Skeletal muscle satellite cell (primary cell): ENCODE results near the gene CDC123.
"Not testable (repeated sequence)": the region's sequence is repeated elsewhere in the genome, so short reads cannot be mapped to it uniquely, and the experiment has no call there.

ENCODE experiments used
- H3K27me3 ChIP-seq: 2 replicates; pipeline ENCODE4 v1.7.0; 2013; ENCODE audit warnings: low read length; ENCODE audit not compliant: control insufficient read depth, insufficient read depth
- H3K36me3 ChIP-seq: 2 replicates; pipeline ENCODE4 v1.7.0; 2013; ENCODE audit warnings: mild to moderate bottlenecking, control low read depth, low read length; ENCODE audit not compliant: insufficient read depth
- H3K4me1 ChIP-seq: 2 replicates; pipeline ENCODE4 v1.7.0; 2013; ENCODE audit warnings: low read length; ENCODE audit not compliant: control insufficient read depth, insufficient read depth
- H3K4me2 ChIP-seq: 2 replicates; pipeline ENCODE4 v1.7.0; 2013; ENCODE audit warnings: mild to moderate bottlenecking, low read length
- H3K4me3 ChIP-seq: 2 replicates; pipeline ENCODE4 v1.7.0; 2013; ENCODE audit warnings: low read length
- H3K9ac ChIP-seq: 2 replicates; pipeline ENCODE4 v1.7.0; 2013; ENCODE audit warnings: mild to moderate bottlenecking, low read depth, low read length, moderate library complexity
- H3K9me3 ChIP-seq: replicated peaks from 2 replicates; pipeline ENCODE4 v1.7.0; 2013; ENCODE audit warnings: mild to moderate bottlenecking, control low read depth, low read length

The CDC123 gene

DNA sequence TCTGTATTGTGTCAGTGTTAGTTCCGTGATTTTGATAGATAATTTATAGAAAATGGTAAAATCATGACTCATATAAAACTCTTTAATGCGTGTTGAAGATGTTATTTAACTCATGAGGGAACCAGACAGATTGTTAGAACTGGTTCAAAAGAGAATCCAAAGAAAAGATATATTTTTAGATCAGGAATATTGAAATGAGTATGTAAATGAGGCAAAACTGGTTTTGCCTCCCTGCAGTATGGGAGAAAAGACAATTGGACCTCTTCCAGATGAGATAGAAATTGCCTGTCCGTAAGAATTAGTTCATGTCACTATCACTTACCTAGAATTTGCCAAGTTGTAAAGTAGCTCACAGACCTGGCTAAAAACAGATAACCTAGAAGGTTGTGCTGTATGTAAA is 17.6 kb downstream of the CDC123 start:
- Histone ChIP-seq H3K27me3 (no peaks in the 10 kb centered on the region), H3K4me3 (no peak overlapping the region), H3K36me3 (peaks cover 57% of the 10 kb centered on the region), H3K9ac (no peak overlapping the region), H3K9me3 (no peaks in the 10 kb centered on the region), H3K4me1 (no peaks in the 10 kb centered on the region), H3K4me2 (no peak overlapping the region)

GRCh38 chr10:12214093-12214492 is 18.1 kb downstream of the CDC123 start:
- Histone ChIP-seq H3K4me2 (no peak overlapping the region), H3K4me1 (no peaks in the 10 kb centered on the region), H3K27me3 (no peaks in the 10 kb centered on the region), H3K4me3 (no peak overlapping the region), H3K9me3 (no peaks in the 10 kb centered on the region), H3K9ac (no peak overlapping the region), H3K36me3 (peaks cover 62% of the 10 kb centered on the region)

GRCh38 chr10:12214763-12215218 is 18.8 kb downstream of the CDC123 start:
- Histone ChIP-seq H3K36me3 (peaks cover 63% of the 10 kb centered on the region), H3K4me1 (no peaks in the 10 kb centered on the region), H3K27me3 (no peaks in the 10 kb centered on the region), H3K4me3 (no peak overlapping the region), H3K4me2 (no peak overlapping the region), H3K9ac (peak overlapping the region; percentile 9), H3K9me3 (no peaks in the 10 kb centered on the region)

GRCh38 chr10:12218991-12219390 is 23.0 kb downstream of the CDC123 start:
- peaks cover 46% of the 10 kb centered on the region for H3K36me3 ChIP-seq
- peaks cover 19% of the 10 kb centered on the region for H3K4me1 ChIP-seq

GRCh38 chr10:12221323-12222298 is 25.6 kb downstream of the CDC123 start:
- Histone ChIP-seq H3K4me3 (no peak overlapping the region), H3K4me1 (peaks cover 19% of the 10 kb centered on the region), H3K27me3 (no peaks in the 10 kb centered on the region), H3K36me3 (peaks cover 37% of the 10 kb centered on the region), H3K9ac (no peak overlapping the region), H3K9me3 (no peaks in the 10 kb centered on the region), H3K4me2 (no peak overlapping the region)

More at GRCh38 chr10:12218991-12219390, 23.0 kb downstream of the CDC123 start:
- H3K9ac ChIP-seq: no peak overlapping the region
- no peaks in the 10 kb centered on the region for H3K9me3 ChIP-seq
- no peak overlapping the region for H3K4me3 ChIP-seq
- H3K27me3 ChIP-seq: no peaks in the 10 kb centered on the region
- no peak overlapping the region for H3K4me2 ChIP-seq

DNA sequence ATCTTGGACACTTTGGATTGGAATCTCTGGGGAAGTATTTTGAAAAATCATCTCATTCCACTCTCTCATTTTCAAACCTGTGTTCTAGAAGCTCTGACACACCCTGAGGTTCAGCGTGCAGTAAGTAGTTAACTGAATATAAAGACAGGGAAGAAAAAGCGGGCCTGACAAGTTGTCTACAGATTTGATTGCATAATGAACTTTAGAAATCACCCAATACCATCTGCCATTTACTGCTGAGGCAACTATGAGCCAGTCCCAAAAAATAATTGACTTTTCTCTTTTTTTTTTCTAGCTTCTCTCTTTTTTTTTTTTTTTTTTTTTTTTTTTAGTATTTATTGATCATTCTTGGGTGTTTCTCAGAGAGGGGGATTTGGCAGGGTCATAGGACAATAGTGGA is 29.5 kb downstream of the CDC123 start:
- H3K36me3 ChIP-seq: peaks cover 32% of the 10 kb centered on the region

GRCh38 chr10:12226438-12226837 is 30.4 kb downstream of the CDC123 start:
- not testable (repeated sequence) for H3K4me3 ChIP-seq, H3K9me3 ChIP-seq, H3K9ac ChIP-seq

More for the DNA sequence above, 29.5 kb downstream of the CDC123 start:
- Histone ChIP-seq H3K4me1 (peaks cover 15% of the 10 kb centered on the region), H3K27me3 (no peaks in the 10 kb centered on the region), H3K4me2 (no peak overlapping the region), H3K9me3 (no peaks in the 10 kb centered on the region), H3K9ac (no peak overlapping the region), H3K4me3 (no peak overlapping the region)

GRCh38 chr10:12228851-12229250 is 32.9 kb downstream of the CDC123 start:
- H3K4me2 ChIP-seq: no peak overlapping the region
- H3K9me3 ChIP-seq: no peaks in the 10 kb centered on the region
- no peaks in the 10 kb centered on the region for H3K4me1 ChIP-seq
- H3K9ac ChIP-seq: no peak overlapping the region
- no peak overlapping the region for H3K4me3 ChIP-seq
- no peaks in the 10 kb centered on the region for H3K27me3 ChIP-seq
- peaks cover 37% of the 10 kb centered on the region for H3K36me3 ChIP-seq

More at GRCh38 chr10:12226438-12226837, 30.4 kb downstream of the CDC123 start:
- peaks cover 31% of the 10 kb centered on the region for H3K36me3 ChIP-seq
- peaks cover 10% of the 10 kb centered on the region for H3K4me1 ChIP-seq
- not testable (repeated sequence) for H3K27me3 ChIP-seq, H3K4me2 ChIP-seq

DNA sequence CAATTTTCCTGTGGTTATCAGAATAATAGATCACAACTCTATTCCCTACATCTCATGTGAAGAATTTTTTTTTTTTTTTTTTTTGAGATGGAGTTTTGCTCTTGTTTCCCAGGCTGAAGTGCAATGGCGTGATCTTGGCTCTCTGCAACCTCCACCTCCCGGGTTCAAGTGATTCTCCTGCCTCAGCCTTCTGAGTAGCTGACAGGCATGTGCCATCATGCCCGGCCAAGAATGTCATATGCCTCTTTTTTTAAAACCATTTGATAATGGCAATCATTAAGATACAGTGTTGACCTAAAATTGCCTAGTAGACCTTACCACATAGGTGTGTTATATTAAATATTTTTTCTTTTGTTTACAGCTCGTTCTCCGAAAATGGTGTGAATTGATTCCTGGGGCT is 38.7 kb downstream of the CDC123 start:
- H3K4me1 ChIP-seq, H3K4me2 ChIP-seq, H3K27me3 ChIP-seq, H3K4me3 ChIP-seq, H3K9me3 ChIP-seq, H3K9ac ChIP-seq: not testable (repeated sequence)
- H3K36me3 ChIP-seq: peaks cover 59% of the 10 kb centered on the region

DNA sequence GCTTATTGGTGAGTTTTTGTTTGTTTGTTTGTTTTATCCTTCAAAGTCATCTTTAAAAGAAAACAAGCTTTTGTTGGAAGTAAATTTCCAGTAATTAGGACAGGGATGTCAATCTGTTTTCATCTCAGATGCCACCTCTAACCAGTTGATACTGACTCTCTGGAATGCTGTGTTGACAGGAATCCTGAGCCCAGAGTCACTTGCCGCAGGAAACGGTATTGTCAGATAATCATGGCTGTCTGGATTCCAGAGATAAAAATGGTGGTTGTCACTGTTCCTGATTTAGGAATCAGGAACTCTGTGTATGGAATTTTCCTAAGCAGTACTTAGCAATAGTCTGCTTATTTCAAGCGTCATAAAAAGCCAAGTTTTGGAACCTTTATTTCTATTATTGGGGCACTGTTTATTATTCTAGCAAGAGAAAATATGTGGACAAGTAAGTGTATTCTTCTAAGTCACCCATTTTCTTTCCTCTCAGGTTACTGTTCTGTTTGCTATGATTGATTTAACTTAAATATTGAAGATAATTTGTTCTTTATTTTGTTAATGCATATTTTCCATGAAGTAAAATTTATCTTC is 39.2 kb downstream of the CDC123 start:
- peaks cover 57% of the 10 kb centered on the region for H3K36me3 ChIP-seq
- no peak overlapping the region for H3K9ac ChIP-seq
- H3K4me3 ChIP-seq: no peak overlapping the region

DNA sequence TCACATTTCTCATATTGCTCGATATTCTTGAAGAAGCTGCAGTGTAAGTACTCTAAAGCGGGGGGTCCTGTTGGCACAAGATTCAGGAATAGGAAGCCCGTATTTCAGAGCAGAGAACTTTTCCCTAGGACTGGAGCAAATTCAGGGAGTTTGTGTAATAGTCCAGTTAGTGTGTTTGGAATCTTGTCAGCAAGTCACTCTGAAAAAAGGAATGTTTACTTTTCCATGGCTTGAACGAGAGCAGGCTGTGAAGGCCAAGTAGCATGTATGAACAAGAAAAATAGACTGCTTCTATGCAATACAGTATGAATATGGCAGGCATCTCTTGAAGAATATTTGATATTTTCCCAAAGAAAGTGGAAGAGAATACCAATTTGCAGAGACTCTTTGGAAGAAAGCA is 39.8 kb downstream of the CDC123 start:
- Histone ChIP-seq H3K36me3 (peaks cover 57% of the 10 kb centered on the region), H3K4me3 (no peak overlapping the region), H3K4me1 (no peaks in the 10 kb centered on the region)

More for the DNA sequence above, 39.2 kb downstream of the CDC123 start:
- Histone ChIP-seq H3K27me3 (no peaks in the 10 kb centered on the region), H3K4me1 (no peaks in the 10 kb centered on the region), H3K9me3 (no peaks in the 10 kb centered on the region), H3K4me2 (no peak overlapping the region)

More for the DNA sequence above, 39.8 kb downstream of the CDC123 start:
- H3K4me2 ChIP-seq: no peak overlapping the region
- H3K9ac ChIP-seq: no peak overlapping the region
- no peaks in the 10 kb centered on the region for H3K9me3 ChIP-seq
- H3K27me3 ChIP-seq: no peaks in the 10 kb centered on the region
